Panc1 (cell line): ENCODE results near the gene HOXB5. TPM values are rescaled to one million over a fixed set of nuclear protein-coding genes. Genes with fewer than 3 reads are reported as not detected.

Source experiments
- ATAC-seq: fragments of 200-7000 bp; cut with Tn5 transposase; 2 replicates; pipeline ENCODE4 v1.9.1; 2020; ENCODE audit warnings: mild to moderate bottlenecking, moderate library complexity
- BruUV-seq: library from RNA; stranded (reverse); fragments of 400-500 nt; replicated peaks from 2 replicates; lab custom pipeline; 2021; lab: Mats Ljungman, UMichigan
- CTCF ChIA-PET: fragments of 300-600 bp; sonication (Branson Sonifier 250); formaldehyde crosslinking; loops from one replicate; lab custom pipeline; 2022; ENCODE audit warnings: antibody characterized with exemption; lab: Charles Lee
- POLR2A ChIA-PET: fragments of 300-600 bp; sonication (Branson Sonifier 250); formaldehyde crosslinking; loops from one replicate; lab custom pipeline; 2022; ENCODE audit warnings: antibody characterized with exemption; lab: Charles Lee
- DNase-seq: peaks from one replicate; pipeline ENCODE4 v3.0.0-alpha.2; 2010; ENCODE audit warnings: low read depth, low spot score
- H3K27ac ChIP-seq: 2 replicates; pipeline ENCODE4 v1.5.1; 2011; ENCODE audit warnings: mild to moderate bottlenecking, low read length, inconsistent platforms
- H3K27me3 ChIP-seq: fragments of 200-500 bp; sonication (Bioruptor generic); 2 replicates; pipeline ENCODE4 v1.6.0; 2014; ENCODE audit warnings: low read length, inconsistent platforms; ENCODE audit not compliant: control insufficient read depth, insufficient read depth
- H3K36me3 ChIP-seq: fragments of 200-500 bp; sonication (Bioruptor generic); 2 replicates; pipeline ENCODE4 v1.5.1; 2014; ENCODE audit warnings: inconsistent platforms, mild to moderate bottlenecking, low read length, moderate library complexity; ENCODE audit not compliant: control insufficient read depth, insufficient read depth
- H3K4me1 ChIP-seq: 2 replicates; pipeline ENCODE4 v1.5.1; 2011; ENCODE audit warnings: inconsistent platforms, mild to moderate bottlenecking, low read length, moderate library complexity; ENCODE audit not compliant: control insufficient read depth, insufficient read depth
- H3K4me3 ChIP-seq, 2 experiments: 2 replicates each; pipeline ENCODE4 v1.5.1; 2011 to 2012; ENCODE audit warnings: low read depth in 2 of 2, low read length in 2 of 2, mild to moderate bottlenecking in 2 of 2, inconsistent platforms in 1 of 2, moderate library complexity in 1 of 2
- H3K9me3 ChIP-seq: fragments of 200-500 bp; sonication (Bioruptor generic); 2 replicates; pipeline ENCODE4 v1.5.1; 2014; ENCODE audit warnings: low read depth, mild to moderate bottlenecking, inconsistent platforms, low read length, moderate library complexity; ENCODE audit not compliant: control insufficient read depth, insufficient read depth
- POLR2AphosphoS5 ChIP-seq: IDR thresholded peaks from 2 replicates; pipeline ENCODE4 v1.6.1; 2012; ENCODE audit warnings: mild to moderate bottlenecking, low read depth, low read length, moderate library complexity
- SIN3A ChIP-seq: IDR thresholded peaks from 2 replicates; pipeline ENCODE4 v1.6.1; 2012; ENCODE audit warnings: low read depth, mild to moderate bottlenecking, low read length, moderate library complexity, borderline replicate concordance; ENCODE audit not compliant: insufficient read depth
- TCF7L2 ChIP-seq: IDR thresholded peaks from 2 replicates; pipeline ENCODE4 v1.6.1; 2011; ENCODE audit warnings: mild to moderate bottlenecking, low read depth, low read length, inconsistent platforms
- in situ Hi-C: cut with HindIII; loops from 2 replicates; pipeline ENCODE4 v1.10.0; 2016; ENCODE audit warnings: low sequenced_read_pairs, low pct_unique_long_range_greater_than_20kb
- intact Hi-C: fragments of 100-400 bp; cut with micrococcal nuclease; formaldehyde crosslinking; loops from one replicate; pipeline ENCODE4 v1.10.0; 2022; ENCODE audit not compliant: unreplicated experiment
- total RNA-seq: library from RNA; stranded (reverse); gene quantifications from one replicate; pipeline ENCODE4 v1.2.1, GENCODE V29; 2021; ENCODE audit not compliant: unreplicated experiment
- TF ChIP-seq, protein P1 (sequence below): fragments of 450-650 bp; IDR thresholded peaks from 2 replicates; pipeline ENCODE4 v1.5.1; 2017; ENCODE audit warnings: mild to moderate bottlenecking
- TF ChIP-seq, protein P2 (sequence below), 2 experiments: IDR thresholded peaks; 2 replicates each; pipeline ENCODE4 v1.6.1; 2011 to 2012; ENCODE audit warnings: low read depth in 2 of 2, control low read depth in 1 of 2, low read length in 1 of 2, mild to moderate bottlenecking in 1 of 2, moderate library complexity in 1 of 2; ENCODE audit not compliant: insufficient read depth in 1 of 2

HOXB5 gene
- total RNA-seq, 1 experiment from 2014 or later: 67.2 TPM

DNA sequence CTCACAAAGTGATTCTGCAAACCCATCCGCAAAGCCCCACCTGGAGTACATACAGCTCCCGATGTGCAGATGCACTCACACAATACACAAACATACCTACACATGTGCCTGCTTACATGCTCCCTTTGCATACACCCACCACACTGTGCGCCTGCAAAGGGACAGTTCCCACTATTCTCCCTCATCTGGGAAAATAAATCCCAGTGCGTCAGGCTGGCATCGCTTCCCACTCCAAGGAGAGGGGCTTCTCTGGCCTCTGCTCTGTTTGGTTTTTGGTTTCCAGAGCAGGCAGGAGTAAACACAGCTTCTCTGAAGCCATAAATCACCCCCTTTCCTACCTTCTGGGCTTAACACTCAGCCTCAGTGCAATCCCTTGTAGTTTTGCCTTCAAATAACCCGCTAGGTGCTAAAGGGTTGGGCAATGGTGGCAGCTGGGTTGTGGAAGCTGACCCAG is 30.2 kb downstream of the HOXB5 start:
- ATAC-seq (peak; percentile 10; the same call in 1 of the 2 replicates), DNase-seq (no peak)
- Histone ChIP-seq H3K36me3 (peaks cover 4% of the 10 kb centered on the region; the same call in 1 of the 2 replicates), H3K27me3 (no peaks in the 10 kb centered on the region), H3K4me1 (peaks cover 95% of the 10 kb centered on the region), H3K4me3 (peak overlapping the region; percentile 16 to 36; a peak in 3 of 4 replicates), H3K9me3 (no peaks in the 10 kb centered on the region), H3K27ac (peak overlapping the region; percentile 97)
- intact Hi-C loops (no loop called here), in situ Hi-C loops (no loop called here)
- POLR2A ChIA-PET: no interaction called here
- TF ChIP-seq, protein P1, sequence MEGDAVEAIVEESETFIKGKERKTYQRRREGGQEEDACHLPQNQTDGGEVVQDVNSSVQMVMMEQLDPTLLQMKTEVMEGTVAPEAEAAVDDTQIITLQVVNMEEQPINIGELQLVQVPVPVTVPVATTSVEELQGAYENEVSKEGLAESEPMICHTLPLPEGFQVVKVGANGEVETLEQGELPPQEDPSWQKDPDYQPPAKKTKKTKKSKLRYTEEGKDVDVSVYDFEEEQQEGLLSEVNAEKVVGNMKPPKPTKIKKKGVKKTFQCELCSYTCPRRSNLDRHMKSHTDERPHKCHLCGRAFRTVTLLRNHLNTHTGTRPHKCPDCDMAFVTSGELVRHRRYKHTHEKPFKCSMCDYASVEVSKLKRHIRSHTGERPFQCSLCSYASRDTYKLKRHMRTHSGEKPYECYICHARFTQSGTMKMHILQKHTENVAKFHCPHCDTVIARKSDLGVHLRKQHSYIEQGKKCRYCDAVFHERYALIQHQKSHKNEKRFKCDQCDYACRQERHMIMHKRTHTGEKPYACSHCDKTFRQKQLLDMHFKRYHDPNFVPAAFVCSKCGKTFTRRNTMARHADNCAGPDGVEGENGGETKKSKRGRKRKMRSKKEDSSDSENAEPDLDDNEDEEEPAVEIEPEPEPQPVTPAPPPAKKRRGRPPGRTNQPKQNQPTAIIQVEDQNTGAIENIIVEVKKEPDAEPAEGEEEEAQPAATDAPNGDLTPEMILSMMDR: no peak
- peak; percentile 31 for TF ChIP-seq POLR2AphosphoS5
- CTCF ChIA-PET: interaction anchor here (0.5 to 0.7 kb wide), 3 partner anchors 11 to 20 kb away, joined by 3 to 4 read pairs (median 3); no protein-coding TSS in a partner anchor
- no TSS peak for BruUV-seq

DNA sequence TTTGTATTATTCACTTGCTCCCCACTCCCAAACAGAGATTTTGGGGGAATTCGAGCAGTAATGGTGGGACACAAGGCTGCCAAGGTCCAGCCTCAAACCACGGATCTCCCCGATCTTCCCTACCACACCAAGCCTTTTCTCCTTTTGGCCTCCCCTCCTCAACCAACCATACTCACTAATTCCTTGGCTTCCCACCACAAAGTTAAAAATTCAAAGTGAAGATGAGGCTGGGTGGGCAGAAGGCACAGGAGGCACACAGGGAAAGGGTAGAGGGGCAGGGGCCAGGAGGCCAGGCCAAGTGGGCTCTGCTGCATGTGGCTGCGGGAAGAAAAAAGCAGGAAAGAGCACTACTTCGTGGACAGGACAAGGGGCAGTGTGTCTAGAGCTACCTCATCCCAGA is 30.6 kb downstream of the HOXB5 start:
- no peaks in the 10 kb centered on the region for H3K27me3 ChIP-seq
- no peaks in the 10 kb centered on the region for H3K9me3 ChIP-seq
- peak overlapping the region; percentile 97 for H3K27ac ChIP-seq
- in situ Hi-C loops (no loop called here), intact Hi-C loops (no loop called here)
- DNase-seq (no peak), ATAC-seq (0 out of 2 replicates have a peak, but pooled peaks have one; percentile 0)
- H3K4me3 ChIP-seq: peak overlapping the region; percentile 16 to 36; a peak in 3 of 4 replicates
- H3K4me1 ChIP-seq: peaks cover 95% of the 10 kb centered on the region
- H3K36me3 ChIP-seq: peaks cover 4% of the 10 kb centered on the region; the same call in 1 of the 2 replicates
- no TSS peak for BruUV-seq
- TF ChIP-seq, protein P2, sequence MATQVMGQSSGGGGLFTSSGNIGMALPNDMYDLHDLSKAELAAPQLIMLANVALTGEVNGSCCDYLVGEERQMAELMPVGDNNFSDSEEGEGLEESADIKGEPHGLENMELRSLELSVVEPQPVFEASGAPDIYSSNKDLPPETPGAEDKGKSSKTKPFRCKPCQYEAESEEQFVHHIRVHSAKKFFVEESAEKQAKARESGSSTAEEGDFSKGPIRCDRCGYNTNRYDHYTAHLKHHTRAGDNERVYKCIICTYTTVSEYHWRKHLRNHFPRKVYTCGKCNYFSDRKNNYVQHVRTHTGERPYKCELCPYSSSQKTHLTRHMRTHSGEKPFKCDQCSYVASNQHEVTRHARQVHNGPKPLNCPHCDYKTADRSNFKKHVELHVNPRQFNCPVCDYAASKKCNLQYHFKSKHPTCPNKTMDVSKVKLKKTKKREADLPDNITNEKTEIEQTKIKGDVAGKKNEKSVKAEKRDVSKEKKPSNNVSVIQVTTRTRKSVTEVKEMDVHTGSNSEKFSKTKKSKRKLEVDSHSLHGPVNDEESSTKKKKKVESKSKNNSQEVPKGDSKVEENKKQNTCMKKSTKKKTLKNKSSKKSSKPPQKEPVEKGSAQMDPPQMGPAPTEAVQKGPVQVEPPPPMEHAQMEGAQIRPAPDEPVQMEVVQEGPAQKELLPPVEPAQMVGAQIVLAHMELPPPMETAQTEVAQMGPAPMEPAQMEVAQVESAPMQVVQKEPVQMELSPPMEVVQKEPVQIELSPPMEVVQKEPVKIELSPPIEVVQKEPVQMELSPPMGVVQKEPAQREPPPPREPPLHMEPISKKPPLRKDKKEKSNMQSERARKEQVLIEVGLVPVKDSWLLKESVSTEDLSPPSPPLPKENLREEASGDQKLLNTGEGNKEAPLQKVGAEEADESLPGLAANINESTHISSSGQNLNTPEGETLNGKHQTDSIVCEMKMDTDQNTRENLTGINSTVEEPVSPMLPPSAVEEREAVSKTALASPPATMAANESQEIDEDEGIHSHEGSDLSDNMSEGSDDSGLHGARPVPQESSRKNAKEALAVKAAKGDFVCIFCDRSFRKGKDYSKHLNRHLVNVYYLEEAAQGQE (IDR thresholded peaks at IDR 0.05; ENCODE audit: insufficient read depth in 1 of 2, low read depth in 2 of 2, low read length in 1 of 2): no peak
- no peak for TF ChIP-seq POLR2AphosphoS5
- TF ChIP-seq TCF7L2: no peak
- no peak for TF ChIP-seq SIN3A
- TF ChIP-seq, protein P1: no peak
- POLR2A ChIA-PET: interaction anchor here (0.5 kb wide), 1 partner anchor 494 kb away, joined by 7 read pairs; no protein-coding TSS in a partner anchor
- CTCF ChIA-PET: interaction anchor here (0.5 to 0.6 kb wide), 2 partner anchors 11 to 268 kb away, joined by 3 to 4 read pairs; no protein-coding TSS in a partner anchor
